Measurements from ENCODE around the gene EBF3.

DNA sequence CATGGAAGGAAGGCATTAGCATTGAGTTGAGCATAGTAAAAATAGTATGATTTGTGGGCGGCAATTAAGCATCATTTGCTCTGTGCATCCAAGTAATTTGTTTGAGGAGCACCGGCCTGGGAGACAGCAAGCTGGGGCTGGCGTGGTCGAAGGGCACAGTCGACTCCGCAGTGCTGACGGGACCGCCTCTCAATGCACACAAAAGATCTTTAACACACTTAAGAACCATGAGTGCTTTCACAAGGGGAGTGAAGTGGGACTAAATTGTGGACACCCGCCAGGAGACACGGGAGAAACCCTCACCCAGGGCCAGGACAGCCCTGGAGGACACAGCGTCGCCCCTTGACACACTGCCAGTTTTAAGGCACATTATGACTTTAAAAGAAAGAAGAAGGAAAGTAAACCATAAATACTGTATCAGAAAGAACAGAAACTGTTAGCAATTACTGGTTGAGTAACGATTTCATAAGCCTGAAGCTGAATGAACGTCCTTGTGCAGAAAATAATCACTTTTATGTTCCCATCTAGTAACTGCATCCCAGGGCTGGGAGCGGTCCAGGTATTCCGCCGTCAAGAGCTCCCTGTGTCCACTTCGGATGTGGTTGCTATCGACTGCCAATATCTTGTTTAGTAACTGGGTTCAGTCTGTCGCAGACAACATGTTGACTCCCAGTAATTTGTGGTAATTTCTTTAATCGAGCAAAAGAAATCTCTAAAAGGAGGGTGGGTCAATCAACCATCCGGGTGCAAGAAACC, 102.1 kb downstream of the EBF3 start:
- TF ChIP-seq CTCF (IDR thresholded peaks at IDR 0.05; ENCODE audit: poor library complexity) (no peak), EZH2phosphoT487 (IDR thresholded peaks at IDR 0.05; ENCODE audit: low read depth, severe bottlenecking, unreplicated experiment) (no peak), EZH2 (IDR thresholded peaks at IDR 0.05; ENCODE audit: borderline replicate concordance) (no peak)
